ENCODE results near the gene SYT12.

Gene SYT12

GRCh38 chr11:67027943-67028542 is 5.1 kb downstream of the SYT12 start:
- no peak for DNase-seq (ENCODE audit: low read depth)

- DNase-seq (ENCODE audit: low read depth) = no peak
Observed at GRCh38 chr11:67029146-67029545, 6.2 kb downstream of the SYT12 start.

GRCh38 chr11:67030976-67031375 is 8.0 kb downstream of the SYT12 start:
- no peak for DNase-seq (ENCODE audit: low read depth)

- DNase-seq (ENCODE audit: low read depth) = no peak
Observed at GRCh38 chr11:67031791-67032561, 9.0 kb downstream of the SYT12 start.

GRCh38 chr11:67032830-67033551 is 10.1 kb downstream of the SYT12 start:
- DNase-seq (ENCODE audit: low read depth) = peak; percentile 84

GRCh38 chr11:67033661-67034166 is 10.8 kb downstream of the SYT12 start:
- peak; percentile 92 for DNase-seq (ENCODE audit: low read depth)

GRCh38 chr11:67034350-67034749 is 11.4 kb downstream of the SYT12 start:
- DNase-seq (ENCODE audit: low read depth) = no peak

- no peak for DNase-seq (ENCODE audit: low read depth)
Observed at GRCh38 chr11:67040147-67040546, 17.2 kb downstream of the SYT12 start.

- no peak for DNase-seq (ENCODE audit: low read depth)
Observed at GRCh38 chr11:67041602-67042001, 18.7 kb downstream of the SYT12 start.

- DNase-seq (ENCODE audit: low read depth) = no peak
Observed at GRCh38 chr11:67043572-67044349, 20.8 kb downstream of the SYT12 start.

GRCh38 chr11:67044496-67044895 is 21.6 kb downstream of the SYT12 start:
- DNase-seq (ENCODE audit: low read depth) = no peak

- peak; percentile 47 for DNase-seq (ENCODE audit: low read depth)
Observed at GRCh38 chr11:67045314-67045713, 22.4 kb downstream of the SYT12 start.

- no peak for DNase-seq (ENCODE audit: low read depth)
Observed at GRCh38 chr11:67048515-67049130, 25.7 kb downstream of the SYT12 start.

- no peak for DNase-seq (ENCODE audit: low read depth)
Observed at GRCh38 chr11:67050139-67050538, 27.2 kb downstream of the SYT12 start.

- no peak for DNase-seq (ENCODE audit: low read depth)
Observed at GRCh38 chr11:67051180-67051893, 28.4 kb downstream of the SYT12 start.

GRCh38 chr11:67051945-67052488 is 29.1 kb downstream of the SYT12 start:
- DNase-seq (ENCODE audit: low read depth) = no peak

GRCh38 chr11:67052891-67053290 is 30.0 kb downstream of the SYT12 start:
- no peak for DNase-seq (ENCODE audit: low read depth)

- peak; percentile 21 for DNase-seq (ENCODE audit: low read depth)
Observed at GRCh38 chr11:67053896-67054329, 31.0 kb downstream of the SYT12 start.

GRCh38 chr11:67054346-67054835 is 31.5 kb downstream of the SYT12 start:
- no peak for DNase-seq (ENCODE audit: low read depth)

- DNase-seq (ENCODE audit: low read depth) = no peak
Observed at GRCh38 chr11:67054836-67055523, 32.0 kb downstream of the SYT12 start.

Measured in fibroblast of the conjunctiva (primary cell).